HG02885 (cell line): ENCODE data around the gene CDK5R2.

Source experiments
- ATAC-seq: cut with Tn5 transposase; IDR thresholded peaks from one replicate; pipeline ENCODE4 v1.9.1; 2021; ENCODE audit warnings: mild to moderate bottlenecking; ENCODE audit not compliant: unreplicated experiment, poor library complexity

The CDK5R2 gene

GRCh38 chr2:218986148-218986761 lies 26.8 kb downstream of the CDK5R2 start:
- no peak for ATAC-seq

DNA sequence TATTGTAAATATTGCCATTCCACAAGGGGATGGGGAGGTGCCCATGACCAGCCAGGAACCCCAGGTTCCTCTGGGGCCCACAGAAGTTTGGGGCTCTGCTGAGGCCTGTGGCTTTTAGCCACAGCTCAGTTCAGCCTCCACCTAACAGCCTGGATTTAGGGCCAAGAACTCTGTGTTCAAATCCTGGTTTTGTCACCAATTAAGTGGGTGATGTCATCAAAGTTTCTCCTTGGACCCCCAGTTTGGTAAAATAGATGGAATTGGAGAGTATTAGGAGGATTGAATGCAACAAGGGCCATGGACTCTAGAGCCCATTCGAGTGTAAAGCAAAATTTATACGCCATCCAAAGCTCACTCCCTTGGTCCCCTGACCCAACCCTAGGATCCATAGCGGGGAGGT lies 28.7 kb downstream of the CDK5R2 start:
- ATAC-seq: no peak

GRCh38 chr2:218988650-218989049 lies 29.2 kb downstream of the CDK5R2 start:
- ATAC-seq: no peak

DNA sequence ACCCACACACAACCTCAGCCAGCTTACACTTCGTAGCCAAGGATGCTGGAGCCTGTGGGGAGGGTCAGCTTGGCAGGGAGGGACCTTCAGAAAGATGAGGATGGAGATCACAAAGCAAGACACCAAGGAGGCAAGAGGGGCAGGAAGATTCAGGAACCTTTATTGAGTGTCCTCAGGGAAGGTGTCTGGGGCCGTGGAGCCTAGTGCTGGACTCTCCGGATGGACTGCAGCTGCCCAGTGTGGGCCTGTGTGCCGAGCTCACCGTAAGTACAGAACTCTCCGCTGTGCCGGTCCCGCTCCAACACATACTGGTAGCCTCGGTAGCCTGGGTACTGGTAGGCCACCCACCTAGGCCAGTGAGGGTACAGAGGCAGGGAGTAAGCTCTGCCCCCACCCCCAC lies 30.6 kb downstream of the CDK5R2 start:
- ATAC-seq: no peak

DNA sequence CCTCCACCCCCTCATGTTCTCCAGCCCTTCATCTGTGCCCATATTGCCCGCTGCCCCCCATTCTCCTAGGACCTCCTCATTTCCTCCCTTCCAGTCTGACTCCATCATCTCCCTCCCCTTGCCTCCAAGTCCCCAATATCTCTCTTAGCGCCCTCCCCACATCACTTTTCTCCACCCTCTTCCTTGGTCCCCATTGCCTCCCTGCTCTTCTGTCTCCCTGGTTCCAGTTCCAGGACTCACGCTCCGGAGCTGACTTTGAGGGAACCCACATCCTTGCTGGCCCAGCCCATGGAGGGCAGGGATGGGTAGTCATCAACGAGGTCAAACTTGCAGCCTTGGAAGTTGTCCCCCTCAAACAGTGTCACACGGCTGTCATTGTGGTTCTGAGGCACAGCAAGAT lies 31.1 kb downstream of the CDK5R2 start:
- no peak for ATAC-seq

GRCh38 chr2:218991674-218992168 lies 32.3 kb downstream of the CDK5R2 start:
- ATAC-seq: no peak

GRCh38 chr2:218992196-218992595 lies 32.7 kb downstream of the CDK5R2 start:
- no peak for ATAC-seq

- no peak for ATAC-seq
Measured at GRCh38 chr2:218992703-218993344, 33.4 kb downstream of the CDK5R2 start.

DNA sequence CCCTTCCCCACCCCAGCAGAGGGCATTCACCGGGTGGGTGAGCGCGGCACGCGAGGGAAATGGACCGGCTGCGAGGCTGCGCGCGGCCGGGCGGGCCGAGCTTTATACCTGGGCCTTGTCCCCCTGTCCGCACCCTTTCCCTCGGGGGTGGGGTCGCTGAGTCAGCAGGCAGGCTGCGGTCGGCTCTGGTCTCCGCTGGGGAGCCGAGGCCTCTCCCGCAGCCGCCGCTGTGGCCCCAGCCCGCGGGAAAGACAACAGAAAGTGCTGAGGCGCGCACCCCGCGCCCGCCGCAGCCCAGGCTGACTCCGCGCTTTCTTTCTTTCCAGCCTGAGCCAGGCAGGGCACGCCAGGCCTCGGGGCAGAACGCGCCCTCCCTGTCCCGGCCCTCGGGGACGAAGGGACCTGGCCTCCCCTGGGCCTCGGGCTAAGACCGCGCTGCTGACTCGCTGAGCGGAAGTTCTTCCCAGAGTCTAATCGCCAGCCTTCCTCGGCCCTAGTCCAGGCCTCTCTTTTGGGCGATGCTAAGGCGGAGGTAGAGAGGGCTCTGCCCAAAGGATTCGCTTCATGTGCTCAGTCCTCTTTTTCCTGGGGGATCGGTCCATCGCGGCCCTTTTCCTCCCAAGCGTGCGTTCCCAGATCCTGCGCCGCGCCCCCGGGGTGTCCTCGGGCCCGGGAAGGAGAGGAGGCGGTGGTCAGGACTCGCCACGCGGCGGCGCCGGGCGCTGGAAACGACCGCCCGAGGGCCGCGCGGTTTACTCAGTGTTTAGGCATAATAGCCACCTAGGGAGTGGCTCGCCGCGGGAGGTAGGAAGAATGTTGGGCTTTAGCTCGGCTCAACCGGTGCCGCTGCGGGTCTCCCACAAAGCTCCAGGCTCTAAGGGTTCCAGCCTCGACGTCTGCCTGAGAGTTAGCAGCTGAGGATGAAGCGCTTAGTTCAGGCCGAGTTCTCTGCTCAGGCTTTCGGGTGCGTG lies 34.2 kb downstream of the CDK5R2 start, which contains the start of gene CRYBA2:
TSS of gene CRYBA2 (minus strand) at position 78 of the 971 bp plus-strand sequence. CDS start 246 bp downstream, outside the sequence.
- no peak for ATAC-seq

DNA sequence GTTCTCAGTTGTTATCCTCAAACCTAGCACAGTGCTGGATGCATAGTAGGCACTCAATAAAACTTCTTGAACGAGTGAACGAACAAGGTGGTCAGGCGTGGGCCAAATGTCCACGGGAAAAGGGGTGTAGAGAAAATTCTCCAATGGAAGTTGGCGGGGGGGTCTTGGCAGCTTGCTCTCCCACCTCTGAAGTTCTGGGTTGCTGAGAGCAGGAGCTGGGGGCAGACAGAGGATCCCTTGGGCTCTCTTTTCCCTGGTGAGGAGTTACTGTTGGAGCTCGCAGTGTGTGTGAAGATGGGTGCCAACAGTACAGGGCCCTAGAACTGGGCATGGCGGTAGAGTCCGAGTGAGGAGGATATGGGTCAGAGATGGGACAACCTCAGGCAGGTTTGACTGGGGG lies 36.1 kb downstream of the CDK5R2 start:
- no peak for ATAC-seq

DNA sequence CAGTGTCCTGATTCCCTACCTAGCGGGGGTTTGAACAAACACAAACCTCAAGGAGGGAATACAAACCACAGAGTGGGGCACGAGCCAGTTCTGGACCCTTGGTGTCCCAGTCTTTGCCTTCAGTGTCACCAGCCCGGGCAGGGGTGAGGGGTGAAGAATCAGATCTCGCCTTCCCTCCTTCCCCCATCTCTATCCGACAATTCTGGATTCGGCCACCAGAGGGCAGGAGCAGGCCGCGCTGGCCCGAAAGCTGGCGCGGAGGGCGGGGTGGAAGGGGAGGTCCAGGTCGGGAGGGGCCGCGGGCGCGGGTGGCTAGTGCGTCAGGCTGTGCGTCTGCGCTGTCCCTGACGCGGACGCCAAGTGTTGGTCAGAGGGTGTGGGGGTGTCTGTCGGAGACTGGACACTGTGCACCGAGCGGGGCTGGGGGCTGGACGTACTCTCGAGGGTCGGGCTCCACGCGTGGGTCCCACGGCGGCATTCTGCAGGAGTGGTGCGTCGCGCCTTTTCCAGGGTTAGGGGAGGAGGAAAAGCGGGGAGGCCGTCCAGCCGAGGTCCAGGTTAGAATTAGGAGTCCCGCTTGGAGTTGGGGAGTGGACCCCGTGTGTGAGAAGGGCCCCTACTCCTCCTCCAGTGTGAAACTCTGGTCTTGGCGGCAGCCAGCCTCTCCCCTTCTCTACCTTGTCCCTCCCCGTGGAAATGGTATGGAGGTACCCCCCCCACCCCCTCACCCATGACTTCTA lies 36.7 kb downstream of the CDK5R2 start:
- peak; percentile 80 for ATAC-seq

DNA sequence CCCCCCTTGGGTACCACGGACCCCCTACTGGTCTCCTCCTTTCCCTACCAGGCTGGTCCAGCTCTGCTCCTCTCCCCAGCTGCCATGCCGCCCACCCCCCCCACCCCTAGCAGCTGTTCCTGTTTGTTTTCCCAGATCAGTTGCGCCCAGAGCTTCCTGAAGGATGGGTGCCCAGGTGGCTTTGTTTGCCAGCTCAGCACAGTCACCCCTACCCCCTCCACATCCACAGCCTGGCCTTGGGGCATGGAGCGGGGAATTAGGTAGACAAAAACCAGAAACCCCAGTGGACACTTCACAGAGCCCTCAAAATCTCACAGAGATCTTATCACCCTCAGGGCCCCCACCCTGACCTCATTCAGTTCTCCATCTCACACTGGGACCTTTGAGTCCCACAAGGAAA lies 37.5 kb downstream of the CDK5R2 start:
- no peak for ATAC-seq

- ATAC-seq: no peak
Measured at GRCh38 chr2:218997731-218998130, 38.3 kb downstream of the CDK5R2 start.

DNA sequence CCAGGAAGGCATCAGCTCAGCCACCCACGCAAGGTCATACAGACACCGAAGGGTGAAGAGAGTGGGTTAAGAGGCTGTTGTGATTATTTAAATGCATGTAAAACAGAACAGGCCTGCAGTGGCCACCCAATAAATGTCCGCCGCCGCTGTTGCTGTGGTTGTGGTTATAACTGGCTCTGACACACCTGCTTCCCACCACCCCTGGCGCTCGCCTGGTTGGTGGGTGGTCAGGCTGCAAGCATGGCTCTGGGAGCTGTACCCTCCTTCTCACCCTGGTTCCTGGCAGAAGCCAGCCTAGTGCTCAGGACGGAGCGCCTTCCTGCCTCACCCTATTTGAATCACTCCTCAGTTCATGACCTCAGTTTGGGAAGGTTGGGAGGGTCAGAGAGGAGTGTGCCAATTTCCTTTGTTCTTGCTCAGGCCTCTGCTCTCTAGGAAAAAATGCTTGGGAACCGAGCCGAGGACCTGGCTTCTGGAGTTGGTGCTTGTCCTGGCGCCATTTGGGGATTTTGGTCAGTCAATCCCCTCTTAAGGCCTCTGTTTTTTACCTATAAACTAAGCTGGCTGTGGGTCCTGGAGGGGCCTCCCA lies 39.0 kb downstream of the CDK5R2 start:
- ATAC-seq: no peak

DNA sequence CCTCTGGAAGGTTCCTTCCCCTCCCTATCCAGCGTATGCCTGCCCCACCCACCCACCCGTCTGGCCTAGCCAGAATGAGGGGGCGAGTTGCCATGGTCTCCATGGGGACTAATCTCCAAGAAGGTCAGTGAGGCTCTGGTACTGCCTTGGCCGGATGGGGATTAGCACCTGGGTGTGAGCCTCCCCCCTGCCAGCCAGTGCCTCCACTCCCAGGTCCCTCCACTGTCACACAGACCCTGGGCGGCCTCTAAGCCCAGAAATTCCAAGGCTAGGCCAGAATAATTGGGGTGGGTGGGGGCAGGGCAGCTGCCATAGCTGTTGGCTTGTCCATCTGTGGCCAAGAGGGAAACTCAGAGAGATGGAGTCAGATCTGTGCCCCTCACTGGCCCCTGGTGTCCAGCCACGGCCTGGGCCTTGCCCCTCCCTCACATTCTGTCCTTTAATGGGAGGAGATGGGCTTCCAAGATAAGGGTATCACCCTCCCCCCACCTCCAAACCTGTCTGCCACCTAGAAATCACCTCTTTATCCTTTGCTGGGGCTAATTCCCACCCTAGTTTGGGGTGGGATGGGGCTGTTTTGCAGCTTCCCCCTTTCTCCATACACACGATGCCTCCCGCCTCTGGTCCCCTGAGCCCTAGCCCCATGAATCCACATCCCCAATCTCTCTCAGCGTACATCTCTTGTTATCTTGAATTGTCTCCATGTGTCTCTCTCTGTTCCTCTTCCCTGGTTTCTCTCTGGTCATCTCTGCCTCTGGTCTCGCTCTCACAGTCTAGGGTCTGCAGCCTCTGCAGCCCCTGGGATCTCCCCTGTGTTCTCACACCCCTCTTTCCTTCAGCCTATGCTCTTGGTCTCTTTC lies 39.8 kb downstream of the CDK5R2 start:
- no peak for ATAC-seq

DNA sequence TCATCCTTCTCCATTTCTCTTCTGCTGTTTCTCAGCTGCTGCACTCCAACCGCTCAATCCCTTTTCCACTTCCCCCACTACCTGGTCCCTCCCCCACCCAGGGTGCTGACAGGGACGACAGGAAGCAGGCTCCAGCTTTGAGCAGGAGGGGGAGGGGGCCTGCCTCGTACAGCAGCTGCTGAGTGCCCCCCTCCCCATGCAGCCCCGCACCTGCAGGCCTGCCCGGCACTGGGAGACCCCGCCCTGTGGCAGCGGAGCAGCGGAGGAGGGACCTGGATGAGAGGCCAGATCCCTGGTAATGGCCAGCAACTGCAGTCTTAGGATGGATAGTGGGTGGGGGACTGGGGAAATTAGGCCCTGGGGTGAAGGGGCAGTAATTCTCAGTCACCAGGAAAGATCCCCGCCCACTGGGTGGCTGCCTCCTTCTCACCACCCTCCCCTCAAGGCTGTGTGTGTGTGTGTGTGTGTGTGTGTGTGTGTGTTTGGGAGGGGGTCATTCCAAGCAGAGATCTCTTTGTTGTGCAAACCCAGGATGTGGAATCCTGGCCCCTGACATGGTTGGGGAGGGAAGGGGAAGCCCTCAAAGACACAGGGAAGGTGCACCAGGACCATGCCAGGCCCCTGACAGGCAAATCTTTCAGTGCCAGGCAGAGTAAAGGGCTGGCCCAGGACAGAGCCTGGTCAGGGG lies 40.6 kb downstream of the CDK5R2 start:
- no peak for ATAC-seq

- ATAC-seq: no peak
Measured at GRCh38 chr2:219000569-219000960, 41.1 kb downstream of the CDK5R2 start.

GRCh38 chr2:219001100-219001576 lies 41.7 kb downstream of the CDK5R2 start:
- no peak for ATAC-seq
